Measurements from ENCODE around the gene SIVA1.

SIVA1 gene

GRCh38 chr14:104771918-104772706, 19.2 kb downstream of the SIVA1 start:
- DNase-seq = no peak

- DNase-seq = no peak
Measured at GRCh38 chr14:104772707-104773504, 20.0 kb downstream of the SIVA1 start.

GRCh38 chr14:104773505-104774452, 20.8 kb downstream of the SIVA1 start:
- DNase-seq = no peak

GRCh38 chr14:104774453-104775072, 21.6 kb downstream of the SIVA1 start:
- no peak for DNase-seq

GRCh38 chr14:104775073-104775489, 22.1 kb downstream of the SIVA1 start:
- no peak for DNase-seq

- no peak for DNase-seq
Measured at GRCh38 chr14:104776481-104776880, 23.5 kb downstream of the SIVA1 start.

GRCh38 chr14:104776961-104777807, 24.2 kb downstream of the SIVA1 start:
- DNase-seq = no peak

GRCh38 chr14:104777808-104778249, 24.9 kb downstream of the SIVA1 start:
- DNase-seq = no peak

- no peak for DNase-seq
Measured at GRCh38 chr14:104778694-104779331, 25.9 kb downstream of the SIVA1 start.

- DNase-seq = no peak
Measured at GRCh38 chr14:104779776-104780512, 27.0 kb downstream of the SIVA1 start.

GRCh38 chr14:104780513-104781030, 27.6 kb downstream of the SIVA1 start:
- DNase-seq = no peak

- DNase-seq = no peak
Measured at GRCh38 chr14:104781271-104782077, 28.5 kb downstream of the SIVA1 start.

- DNase-seq = no peak
Measured at GRCh38 chr14:104782086-104782807, 29.3 kb downstream of the SIVA1 start.

GRCh38 chr14:104782808-104783139, 29.8 kb downstream of the SIVA1 start:
- DNase-seq = no peak

- no peak for DNase-seq
Measured at GRCh38 chr14:104783484-104784217, 30.7 kb downstream of the SIVA1 start.

- DNase-seq = no peak
Measured at GRCh38 chr14:104784218-104784568, 31.2 kb downstream of the SIVA1 start.

- DNase-seq = no peak
Measured at GRCh38 chr14:104784846-104785707, 32.1 kb downstream of the SIVA1 start.

Data from NK-92 treated with Interleukin-12 subunit alpha and Interleukin-12 subunit beta, amount 100 ng/mL, for 24 hours (cell line).